Measurements from ENCODE around the gene ZNF829. TPM values are rescaled to one million over a fixed set of nuclear protein-coding genes. Genes with fewer than 3 reads are reported as not detected.

Gene ZNF829
- total and polyA plus RNA-seq, 10 of the 15 experiments (the other 5 are each of a cell fraction or from before 2014, with no cell fraction given), result 0.08 to 0.63 (median 0.22) TPM

GRCh38 chr19:36847968-36848367 is 68.1 kb downstream of the ZNF829 start:
- ChIA-PET SMC1A (ENCODE audit: uncharacterized antibody, unreplicated experiment) (interaction anchor here (3.5 kb wide), 1 partner anchor 10 kb away, joined by 37 read pairs; the partner anchor contains the start of gene ZNF790), RAD21 (ENCODE audit: unreplicated experiment) (no interaction called here), POLR2A (interaction anchor here (3.1 kb wide), 1 partner anchor 9 kb away, joined by 37 read pairs; the partner anchor contains the start of gene ZNF790), CTCF (no interaction called here)
- Histone ChIP-seq H3K9me3 (replicated peaks; ENCODE audit: control insufficient read depth, insufficient read depth, low read length) (peaks cover 7% of the 10 kb centered on the region; the same call in 2 of the 3 replicates), H3K4me2 (ENCODE audit: control insufficient read depth, insufficient read depth) (no peak overlapping the region), H3K79me2 (ENCODE audit: control insufficient read depth, insufficient read depth, low read length) (peaks cover 5% of the 10 kb centered on the region), H2AFZ (ENCODE audit: control insufficient read depth, low read depth, low read length) (no peak overlapping the region), H4K20me1 (ENCODE audit: control insufficient read depth, insufficient read depth) (no peaks in the 10 kb centered on the region), H3K36me3 (ENCODE audit: control insufficient read depth in 2 of 2, insufficient read depth in 2 of 2, low read length in 1 of 2) (no peaks in the 10 kb centered on the region), H3K4me1 (ENCODE audit: control insufficient read depth, insufficient read depth, low read length) (peaks cover 4% of the 10 kb centered on the region; the same call in 1 of the 2 replicates), H3K9ac (ENCODE audit: control insufficient read depth, insufficient read depth, low read length) (no peak overlapping the region), H3K27ac (ENCODE audit: control insufficient read depth, insufficient read depth) (no peak overlapping the region), H3K4me3 (no peak overlapping the region), H3K27me3 (replicated peaks in 1 of 2; ENCODE audit: control insufficient read depth in 2 of 2, insufficient read depth in 2 of 2, low read length in 1 of 2) (no peaks in the 10 kb centered on the region)
- WGBS (ENCODE audit: insufficient coverage, insufficient replicate concordance, low lambda C conversion rate, missing lambda C conversion rate), result 0% methylated on average over 1 of the region's 1 CpG
- no peak for FAIRE-seq
- no peak for ATAC-seq
- BruUV-seq (replicated peaks), result no TSS peak
- intact Hi-C loops (cut with micrococcal nuclease; ENCODE audit: unreplicated experiment) (loop anchor here (2.0 kb wide), 1 partner anchor 75 kb away; the partner anchor contains the start of gene ZNF850), in situ Hi-C loops (cut with MboI) (no loop called here)
- peak; percentile 30 for DNase-seq (ENCODE audit: low read depth, low spot score)
- TF ChIP-seq IKZF1 (conservative IDR thresholded peaks at IDR 0.05), result peak; percentile 37; the same call in 1 of the 2 replicates
- no peak for TF ChIP-seq ZBTB33 (IDR thresholded peaks at IDR 0.05)
- no peak for TF ChIP-seq MYB (IDR thresholded peaks at IDR 0.05; ENCODE audit: borderline replicate concordance, low read depth, low read length)
- no peak for TF ChIP-seq WRNIP1 (IDR thresholded peaks at IDR 0.05; ENCODE audit: borderline replicate concordance, low read depth, low read length)
- TF ChIP-seq BCLAF1 (IDR thresholded peaks at IDR 0.05), result no peak
- peak; percentile 73 for TF ChIP-seq MEF2B (IDR thresholded peaks at IDR 0.05; ENCODE audit: partially characterized antibody, poor library complexity, severe bottlenecking)
- TF ChIP-seq ZNF24 (IDR thresholded peaks at IDR 0.05), result peak; percentile 81; the same call in 1 of the 2 replicates
- no peak for TF ChIP-seq KLF5 (IDR thresholded peaks at IDR 0.05; ENCODE audit: partially characterized antibody)
- no peak for TF ChIP-seq FOXM1 (IDR thresholded peaks at IDR 0.05; ENCODE audit: low read depth, low read length)
- no peak for TF ChIP-seq NKRF (conservative IDR thresholded peaks at IDR 0.05)
- TF ChIP-seq MTA3 (IDR thresholded peaks at IDR 0.05; ENCODE audit: borderline replicate concordance, low read length), result no peak
- TF ChIP-seq IKZF2 (IDR thresholded peaks at IDR 0.05), result peak; percentile 59; a peak in 3 of 4 replicates
- peak; percentile 57; the same call in 1 of the 2 replicates for TF ChIP-seq BCL11A (IDR thresholded peaks at IDR 0.05; ENCODE audit: low read depth, low read length)
- peak in 1 of 2 experiments; percentile 24; a peak in 1 of 4 replicates for TF ChIP-seq EP300 (IDR thresholded peaks at IDR 0.05; ENCODE audit: borderline replicate concordance in 1 of 2, control insufficient read depth in 1 of 2, low read depth in 2 of 2, low read length in 2 of 2)
- TF ChIP-seq E2F4 (IDR thresholded peaks at IDR 0.05; ENCODE audit: low read depth, low read length), result no peak
- TF ChIP-seq NR2F1 (conservative IDR thresholded peaks at IDR 0.05), result 0 out of 2 replicates have a peak, but pooled peaks have one; percentile 14

All from GM12878 (cell line).